Activated CD4-positive, alpha-beta memory T cell treated with anti-CD3 and anti-CD28 coated beads for 36 hours (primary cell): ENCODE measurements around the gene PXT1. TPM values are rescaled to one million over a fixed set of nuclear protein-coding genes. Genes with fewer than 3 reads are reported as not detected.
"Not testable (repeated sequence)": the region's sequence is repeated elsewhere in the genome, so short reads cannot be mapped to it uniquely, and the experiment has no call there.

Source experiments
- CTCF ChIA-PET: fragments of 350-600 bp; sonication (Branson Sonifier 250); formaldehyde crosslinking; loops from one replicate; lab custom pipeline; 2021; ENCODE audit warnings: antibody characterized with exemption, inconsistent platforms; lab: Charles Lee
- POLR2A ChIA-PET: fragments of 350-600 bp; sonication (Branson Sonifier 250); formaldehyde crosslinking; loops from one replicate; lab custom pipeline; 2021; ENCODE audit warnings: antibody characterized with exemption; lab: Charles Lee
- DNase-seq: peaks from one replicate; pipeline ENCODE4 v3.0.0-alpha.2; 2020
- H3K27ac Mint-ChIP-seq: one replicate; pipeline ENCODE4 v1.8.0; 2021; ENCODE audit warnings: mixed read lengths
- H3K27me3 Mint-ChIP-seq: one replicate; pipeline ENCODE4 v1.8.0; 2021; ENCODE audit warnings: mixed read lengths
- H3K36me3 Mint-ChIP-seq: one replicate; pipeline ENCODE4 v1.8.0; 2021; ENCODE audit warnings: mixed read lengths
- H3K4me1 Mint-ChIP-seq: one replicate; pipeline ENCODE4 v1.8.0; 2021; ENCODE audit warnings: low read depth, mixed read lengths
- H3K4me3 Mint-ChIP-seq: one replicate; pipeline ENCODE4 v1.8.0; 2021; ENCODE audit warnings: mild to moderate bottlenecking, mixed read lengths
- H3K9me3 Mint-ChIP-seq: one replicate; pipeline ENCODE4 v1.8.0; 2021; ENCODE audit warnings: mixed read lengths
- intact Hi-C: fragments of 100-400 bp; cut with micrococcal nuclease; formaldehyde crosslinking; loops from one replicate; pipeline ENCODE4 v1.15.1; 2023
- total RNA-seq, 2 experiments: library from RNA; stranded (reverse); gene quantifications; one replicate each; pipeline ENCODE4 v1.2.3, GENCODE V29; 2021

PXT1 gene
- total RNA-seq, 2 experiments from 2014 or later: 0.22 to 0.29 TPM

- Mint-ChIP-seq H3K9me3 (no peaks in the 10 kb centered on the region), H3K27me3 (no peaks in the 10 kb centered on the region), H3K36me3 (no peaks in the 10 kb centered on the region), H3K4me3 (peak overlapping the region; percentile 80), H3K27ac (peak overlapping the region; percentile 84), H3K4me1 (peaks cover 17% of the 10 kb centered on the region)
- intact Hi-C loops: loop anchor here (1.0 to 2.0 kb wide), 6 partner anchors 19 to 337 kb away; partner anchors contain the start of genes ETV7, SRSF3 and STK38
- CTCF ChIA-PET: interaction anchor here (0.6 to 2.0 kb wide), 12 partner anchors 19 to 518 kb away, joined by 3 to 12 read pairs (median 6); partner anchors contain the start of gene KCTD20
- POLR2A ChIA-PET: interaction anchor here (0.8 to 1.6 kb wide), 5 partner anchors 19 to 337 kb away, joined by 3 to 7 read pairs (median 4); partner anchors contain the start of genes KCTD20 and PXT1
- DNase-seq: peak; percentile 25
Observed at GRCh38 chr6:36422714-36423100, 19.9 kb downstream of the PXT1 start.

- ChIA-PET POLR2A (no interaction called here), CTCF (interaction anchor here (1.2 to 1.4 kb wide), 3 partner anchors 78 to 339 kb away, joined by 3 to 5 read pairs (median 3); no protein-coding TSS in a partner anchor)
- Mint-ChIP-seq H3K4me3 (no peak overlapping the region), H3K36me3 (no peaks in the 10 kb centered on the region), H3K9me3 (no peaks in the 10 kb centered on the region), H3K27ac (no peak overlapping the region), H3K4me1 (peaks cover 17% of the 10 kb centered on the region), H3K27me3 (no peaks in the 10 kb centered on the region)
- DNase-seq: no peak
- intact Hi-C loops: no loop called here
Observed at GRCh38 chr6:36419310-36419709, 23.3 kb downstream of the PXT1 start.

GRCh38 chr6:36418558-36418957, 24.1 kb downstream of the PXT1 start:
- intact Hi-C loops: no loop called here
- H3K27me3 Mint-ChIP-seq: no peaks in the 10 kb centered on the region
- no peaks in the 10 kb centered on the region for H3K9me3 Mint-ChIP-seq
- H3K36me3 Mint-ChIP-seq: no peaks in the 10 kb centered on the region
- POLR2A ChIA-PET: no interaction called here
- peaks cover 10% of the 10 kb centered on the region for H3K4me1 Mint-ChIP-seq
- no peak for DNase-seq
- no peak overlapping the region for H3K4me3 Mint-ChIP-seq
- CTCF ChIA-PET: interaction anchor here (0.7 to 1.2 kb wide), 4 partner anchors 77 to 340 kb away, joined by 3 read pairs; no protein-coding TSS in a partner anchor
- H3K27ac Mint-ChIP-seq: no peak overlapping the region

DNA sequence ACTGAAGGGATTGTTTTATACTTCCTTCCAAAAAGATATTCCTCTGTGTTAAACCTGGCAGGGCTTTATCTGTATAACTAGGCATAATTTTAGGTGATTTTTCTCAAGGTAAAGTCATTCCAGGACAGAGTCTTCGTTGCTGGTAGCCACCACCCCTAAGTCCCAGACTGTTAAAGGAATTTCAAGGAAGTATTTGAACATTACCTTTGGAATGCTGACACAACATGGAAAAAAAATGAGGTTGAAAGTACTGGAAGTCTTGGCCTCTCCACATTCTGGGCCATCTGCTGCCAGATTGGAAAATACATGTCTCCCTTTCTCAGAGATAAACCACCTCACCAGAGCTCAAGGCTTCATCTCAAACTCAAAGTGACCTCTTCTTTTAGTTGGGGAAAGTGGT, 28.2 kb downstream of the PXT1 start:
- CTCF ChIA-PET: no interaction called here
- Mint-ChIP-seq H3K36me3 (no peaks in the 10 kb centered on the region), H3K27ac (no peak overlapping the region), H3K4me3 (no peak overlapping the region), H3K27me3 (no peaks in the 10 kb centered on the region), H3K9me3 (peaks cover 4% of the 10 kb centered on the region), H3K4me1 (no peaks in the 10 kb centered on the region)
- POLR2A ChIA-PET: no interaction called here
- no peak for DNase-seq
- intact Hi-C loops: no loop called here

DNA sequence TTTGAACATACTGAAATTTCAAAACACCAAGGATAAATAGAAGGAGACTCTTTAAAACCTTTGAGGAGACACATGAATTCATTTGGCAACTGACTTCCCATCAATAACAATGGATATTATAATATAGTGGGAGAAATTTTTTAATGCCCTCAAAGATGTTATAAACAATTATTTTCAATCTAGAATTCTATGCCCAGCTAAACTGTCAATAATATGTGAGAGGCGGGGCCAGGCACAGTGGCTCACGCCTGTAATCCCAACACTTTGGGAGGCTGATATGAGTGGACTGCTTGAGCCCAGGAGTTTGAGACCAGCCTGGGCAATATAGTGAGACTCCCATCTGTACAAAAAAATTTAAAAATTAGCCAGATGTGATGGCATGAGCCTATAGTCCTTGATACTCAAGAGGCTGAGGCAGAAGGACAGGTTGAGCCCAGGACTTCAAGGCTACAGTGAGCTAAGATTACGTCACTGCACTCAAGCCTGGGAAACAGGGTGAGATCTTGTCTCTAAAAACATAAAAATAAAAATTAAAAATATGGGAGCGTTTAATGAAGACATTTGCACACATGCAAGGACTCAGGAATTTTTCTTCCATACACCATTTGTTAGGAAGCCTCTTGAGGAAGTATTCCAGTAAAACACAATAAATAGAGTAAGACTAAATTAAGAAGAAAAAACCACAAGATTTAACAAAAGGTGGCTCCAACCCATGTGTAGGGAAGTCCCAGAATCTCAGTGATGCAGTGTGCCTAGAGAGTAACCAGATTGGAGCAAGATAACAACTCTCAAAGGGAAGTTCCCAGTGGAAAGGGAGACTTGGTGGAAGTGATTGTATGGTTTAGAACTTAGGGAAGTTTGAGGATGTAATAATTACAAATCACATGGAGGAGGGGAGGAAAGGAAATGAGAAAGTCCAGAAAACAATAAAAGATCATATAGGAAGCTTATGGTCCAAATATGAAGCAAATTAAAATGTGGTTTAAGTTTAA, 28.9 kb downstream of the PXT1 start:
- POLR2A ChIA-PET: no interaction called here
- no peak overlapping the region for H3K4me3 Mint-ChIP-seq
- intact Hi-C loops: no loop called here

DNA sequence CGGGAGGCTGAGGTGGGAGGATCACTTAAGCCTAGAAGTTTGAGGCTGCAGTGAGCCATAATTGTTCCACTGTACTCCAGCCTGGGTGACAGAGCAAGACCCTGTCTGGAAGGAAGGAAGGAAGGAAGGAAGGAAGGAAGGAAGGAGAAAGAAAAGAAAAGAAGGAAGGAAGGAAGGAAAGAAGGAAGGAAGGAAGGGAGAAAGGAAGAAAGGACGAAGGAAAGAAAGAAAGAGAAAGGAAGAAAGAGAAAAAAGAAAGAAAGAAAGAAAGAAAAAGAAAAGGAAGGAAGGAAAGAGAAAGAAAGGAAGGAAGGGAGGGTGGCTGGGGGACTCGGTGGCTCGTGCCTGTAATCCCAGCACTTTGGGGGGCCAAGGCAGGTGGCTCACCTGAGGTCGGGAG, 32.9 kb downstream of the PXT1 start:
- H3K9me3 Mint-ChIP-seq, H3K4me1 Mint-ChIP-seq, POLR2A ChIA-PET, H3K4me3 Mint-ChIP-seq, CTCF ChIA-PET, H3K27me3 Mint-ChIP-seq, intact Hi-C loops, H3K36me3 Mint-ChIP-seq, DNase-seq, H3K27ac Mint-ChIP-seq: not testable (repeated sequence)

More for the DNA sequence above, 28.9 kb downstream of the PXT1 start:
- Mint-ChIP-seq H3K27me3 (no peaks in the 10 kb centered on the region), H3K27ac (no peak overlapping the region), H3K36me3 (no peaks in the 10 kb centered on the region), H3K4me1 (no peaks in the 10 kb centered on the region), H3K9me3 (peaks cover 4% of the 10 kb centered on the region)
- CTCF ChIA-PET: no interaction called here
- no peak for DNase-seq

- intact Hi-C loops: no loop called here
- no peaks in the 10 kb centered on the region for H3K36me3 Mint-ChIP-seq
- POLR2A ChIA-PET: no interaction called here
- no peak overlapping the region for H3K4me3 Mint-ChIP-seq
- no peaks in the 10 kb centered on the region for H3K9me3 Mint-ChIP-seq
- no peak for DNase-seq
- peaks cover 7% of the 10 kb centered on the region for H3K27me3 Mint-ChIP-seq
- H3K27ac Mint-ChIP-seq: no peak overlapping the region
- CTCF ChIA-PET: interaction anchor here (0.5 to 1.7 kb wide), 2 partner anchors 102 to 467 kb away, joined by 5 to 7 read pairs; no protein-coding TSS in a partner anchor
- H3K4me1 Mint-ChIP-seq: no peaks in the 10 kb centered on the region
Observed at GRCh38 chr6:36404164-36404563, 38.5 kb downstream of the PXT1 start.

GRCh38 chr6:36402481-36402880, 40.2 kb downstream of the PXT1 start:
- DNase-seq: no peak
- CTCF ChIA-PET: no interaction called here
- Mint-ChIP-seq H3K4me1 (no peaks in the 10 kb centered on the region), H3K36me3 (no peaks in the 10 kb centered on the region), H3K4me3 (no peak overlapping the region), H3K27me3 (peaks cover 7% of the 10 kb centered on the region), H3K27ac (no peak overlapping the region), H3K9me3 (no peaks in the 10 kb centered on the region)
- POLR2A ChIA-PET: no interaction called here
- intact Hi-C loops: no loop called here

DNA sequence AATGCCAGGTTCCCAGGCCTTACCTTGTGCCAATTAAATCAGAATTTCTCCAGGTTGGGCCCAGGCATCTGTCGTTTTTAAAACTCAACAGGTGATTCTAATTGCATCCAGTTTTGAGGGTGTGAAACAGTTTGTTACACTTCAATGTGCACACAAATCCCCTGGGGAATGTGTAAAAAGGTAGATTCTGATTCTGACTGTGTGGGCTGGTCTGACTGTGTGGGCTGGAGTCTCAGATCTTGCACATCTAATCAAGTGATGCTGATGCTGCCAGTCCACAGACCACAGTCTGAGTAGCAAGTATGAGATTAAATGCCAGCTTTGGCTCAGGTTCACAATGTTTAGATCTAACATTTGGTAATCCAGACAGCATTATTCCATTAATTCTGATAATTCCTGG, 42.7 kb downstream of the PXT1 start:
- intact Hi-C loops: no loop called here
- no peaks in the 10 kb centered on the region for H3K9me3 Mint-ChIP-seq
- H3K27ac Mint-ChIP-seq: no peak overlapping the region
- H3K27me3 Mint-ChIP-seq: peaks cover 7% of the 10 kb centered on the region
- no peaks in the 10 kb centered on the region for H3K36me3 Mint-ChIP-seq
- H3K4me1 Mint-ChIP-seq: no peaks in the 10 kb centered on the region
- ChIA-PET POLR2A (no interaction called here), CTCF (interaction anchor here (1.0 to 1.4 kb wide), 2 partner anchors 59 to 61 kb away, joined by 3 to 7 read pairs; no protein-coding TSS in a partner anchor)
- no peak for DNase-seq
- no peak overlapping the region for H3K4me3 Mint-ChIP-seq

DNA sequence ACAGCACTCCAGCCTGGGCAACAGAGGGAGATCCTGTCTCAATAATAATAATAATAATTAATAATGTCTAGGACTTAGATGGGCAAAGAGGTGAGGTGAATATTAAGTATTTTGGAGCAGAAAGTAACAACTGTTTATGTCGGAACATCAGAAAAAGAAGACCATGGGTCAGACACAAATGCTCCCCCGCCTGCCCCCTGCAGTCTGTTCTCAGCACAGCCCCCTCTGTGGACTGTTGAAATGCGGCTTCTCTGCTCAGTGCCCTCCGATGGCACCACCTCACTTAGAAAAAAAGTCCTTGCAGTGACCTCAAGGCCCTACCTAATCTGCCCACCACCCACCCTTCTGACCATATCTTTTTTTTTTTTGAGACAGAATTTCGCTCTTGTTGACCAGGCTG, 50.0 kb downstream of the PXT1 start:
- Mint-ChIP-seq H3K9me3 (no peaks in the 10 kb centered on the region), H3K36me3 (no peaks in the 10 kb centered on the region), H3K4me3 (no peak overlapping the region), H3K4me1 (peaks cover 5% of the 10 kb centered on the region), H3K27ac (no peak overlapping the region), H3K27me3 (peaks cover 8% of the 10 kb centered on the region)
- DNase-seq: no peak
- ChIA-PET CTCF (interaction anchor here (0.6 kb wide), 1 partner anchor 1889 kb away, joined by 3 read pairs; no protein-coding TSS in a partner anchor), POLR2A (no interaction called here)
- intact Hi-C loops: no loop called here

DNA sequence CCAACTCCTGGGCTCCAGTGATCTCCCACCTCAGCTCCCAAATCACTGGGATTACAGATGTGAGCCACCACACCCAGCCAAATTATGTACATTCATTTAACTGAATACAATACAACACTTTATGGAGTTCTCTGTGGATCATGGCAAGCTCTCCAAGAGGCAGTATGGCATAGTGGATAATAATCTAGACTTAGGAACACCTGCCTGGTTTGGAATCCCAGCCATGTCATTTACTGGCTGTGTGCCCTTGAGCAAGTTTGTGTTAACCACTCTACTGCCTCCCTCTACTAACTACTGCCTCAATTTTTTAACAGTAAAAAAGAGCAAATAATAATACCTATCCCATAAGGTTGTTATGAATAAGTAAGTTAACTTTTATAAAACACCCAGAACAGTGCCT, 53.3 kb downstream of the PXT1 start:
- Mint-ChIP-seq H3K27me3 (peaks cover 10% of the 10 kb centered on the region), H3K4me3 (no peak overlapping the region), H3K9me3 (no peaks in the 10 kb centered on the region), H3K36me3 (peaks cover 4% of the 10 kb centered on the region), H3K27ac (no peak overlapping the region), H3K4me1 (peaks cover 28% of the 10 kb centered on the region)
- intact Hi-C loops: no loop called here
- POLR2A ChIA-PET: no interaction called here
- DNase-seq: no peak
- CTCF ChIA-PET: interaction anchor here (2.0 kb wide), 1 partner anchor 48 kb away, joined by 5 read pairs; no protein-coding TSS in a partner anchor
